HG03025 (cell line): ENCODE results near the gene HLA-A.

Source experiments
- ATAC-seq: cut with Tn5 transposase; IDR thresholded peaks from one replicate; pipeline ENCODE4 v1.9.1; 2021; ENCODE audit warnings: mild to moderate bottlenecking, moderate library complexity; ENCODE audit not compliant: unreplicated experiment, low FRiP score

HLA-A gene

GRCh38 chr6:29942275-29943052 is at the start of gene HLA-A:
Gene HLA-A, plus strand, starts transcription at chr6:29942532. Its CDS starts 22 bp downstream, at chr6:29942554.
- ATAC-seq = peak; percentile 86

- ATAC-seq = no peak
Observed at GRCh38 chr6:29892696-29893095, 49.6 kb upstream of the HLA-A start.

GRCh38 chr6:29899281-29899680 is 43.1 kb upstream of the HLA-A start:
- no peak for ATAC-seq

GRCh38 chr6:29905286-29905685 is 37.0 kb upstream of the HLA-A start:
- no peak for ATAC-seq

- no peak for ATAC-seq
Observed at GRCh38 chr6:29907637-29908340, 34.5 kb upstream of the HLA-A start.

GRCh38 chr6:29908341-29908662 is 34.0 kb upstream of the HLA-A start:
- no peak for ATAC-seq

- no peak for ATAC-seq
Observed at GRCh38 chr6:29908710-29909109, 33.6 kb upstream of the HLA-A start.

GRCh38 chr6:29909985-29910384 is 32.3 kb upstream of the HLA-A start:
- no peak for ATAC-seq

- ATAC-seq = no peak
Observed at GRCh38 chr6:29912840-29913239, 29.5 kb upstream of the HLA-A start.

GRCh38 chr6:29916741-29917140 is 25.6 kb upstream of the HLA-A start:
- ATAC-seq = no peak

GRCh38 chr6:29917857-29918256 is 24.5 kb upstream of the HLA-A start:
- ATAC-seq = no peak

- ATAC-seq = no peak
Observed at GRCh38 chr6:29919506-29920445, 22.6 kb upstream of the HLA-A start.

GRCh38 chr6:29924287-29924686 is 18.0 kb upstream of the HLA-A start:
- ATAC-seq = no peak

GRCh38 chr6:29924731-29925130 is 17.6 kb upstream of the HLA-A start:
- no peak for ATAC-seq

- no peak for ATAC-seq
Observed at GRCh38 chr6:29925321-29925720, 17.0 kb upstream of the HLA-A start.

GRCh38 chr6:29925727-29926412 is 16.5 kb upstream of the HLA-A start:
- peak; percentile 20 for ATAC-seq

GRCh38 chr6:29926413-29927274 is 15.7 kb upstream of the HLA-A start:
- ATAC-seq = peak; percentile 67

GRCh38 chr6:29927275-29927569 is 15.1 kb upstream of the HLA-A start:
- no peak for ATAC-seq

GRCh38 chr6:29927841-29928388 is 14.4 kb upstream of the HLA-A start:
- ATAC-seq = no peak
